Sigmoid colon (tissue), 4 donors: ENCODE results near the gene MEGF11.

ENCODE experiments used
- EP300 ChIP-seq, 4 donors: sonication (generic); formaldehyde crosslinking; IDR thresholded peaks; one replicate each; pipeline ENCODE4 v1.6.1; 2017; ENCODE audit warnings: antibody characterized with exemption in 4 of 4
- POLR2A ChIP-seq, 2 donors: fragments of 450-650 bp; IDR thresholded peaks; one replicate each; pipeline ENCODE4 v1.6.1; 2016; ENCODE audit warnings: antibody characterized with exemption in 2 of 2, mild to moderate bottlenecking in 2 of 2, moderate library complexity in 2 of 2
- POLR2AphosphoS5 ChIP-seq, 4 donors: sonication (generic); formaldehyde crosslinking; IDR thresholded peaks; one replicate each; pipeline ENCODE4 v1.6.1; 2017; ENCODE audit warnings: antibody characterized with exemption in 4 of 4
- TF ChIP-seq, protein P1 (sequence below), 4 experiments: fragments of 450-650 bp in 3 of 4; fragments of 200-600 bp in 1 of 4; IDR thresholded peaks; one replicate each; pipeline ENCODE4 v1.5.1; 2016 to 2019; ENCODE audit warnings: antibody characterized with exemption in 4 of 4, mild to moderate bottlenecking in 3 of 4, moderate library complexity in 2 of 4

- TF ChIP-seq, protein P1, sequence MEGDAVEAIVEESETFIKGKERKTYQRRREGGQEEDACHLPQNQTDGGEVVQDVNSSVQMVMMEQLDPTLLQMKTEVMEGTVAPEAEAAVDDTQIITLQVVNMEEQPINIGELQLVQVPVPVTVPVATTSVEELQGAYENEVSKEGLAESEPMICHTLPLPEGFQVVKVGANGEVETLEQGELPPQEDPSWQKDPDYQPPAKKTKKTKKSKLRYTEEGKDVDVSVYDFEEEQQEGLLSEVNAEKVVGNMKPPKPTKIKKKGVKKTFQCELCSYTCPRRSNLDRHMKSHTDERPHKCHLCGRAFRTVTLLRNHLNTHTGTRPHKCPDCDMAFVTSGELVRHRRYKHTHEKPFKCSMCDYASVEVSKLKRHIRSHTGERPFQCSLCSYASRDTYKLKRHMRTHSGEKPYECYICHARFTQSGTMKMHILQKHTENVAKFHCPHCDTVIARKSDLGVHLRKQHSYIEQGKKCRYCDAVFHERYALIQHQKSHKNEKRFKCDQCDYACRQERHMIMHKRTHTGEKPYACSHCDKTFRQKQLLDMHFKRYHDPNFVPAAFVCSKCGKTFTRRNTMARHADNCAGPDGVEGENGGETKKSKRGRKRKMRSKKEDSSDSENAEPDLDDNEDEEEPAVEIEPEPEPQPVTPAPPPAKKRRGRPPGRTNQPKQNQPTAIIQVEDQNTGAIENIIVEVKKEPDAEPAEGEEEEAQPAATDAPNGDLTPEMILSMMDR (IDR thresholded peaks at IDR 0.05), result no peak
- TF ChIP-seq POLR2AphosphoS5 (IDR thresholded peaks at IDR 0.05) (no peak), POLR2A (IDR thresholded peaks at IDR 0.05) (no peak), EP300 (IDR thresholded peaks at IDR 0.05) (no peak)
Observed at GRCh38 chr15:65907661-65908060, 345.9 kb downstream of the MEGF11 start.
